Measurements from ENCODE around the gene BCOR.

DNA sequence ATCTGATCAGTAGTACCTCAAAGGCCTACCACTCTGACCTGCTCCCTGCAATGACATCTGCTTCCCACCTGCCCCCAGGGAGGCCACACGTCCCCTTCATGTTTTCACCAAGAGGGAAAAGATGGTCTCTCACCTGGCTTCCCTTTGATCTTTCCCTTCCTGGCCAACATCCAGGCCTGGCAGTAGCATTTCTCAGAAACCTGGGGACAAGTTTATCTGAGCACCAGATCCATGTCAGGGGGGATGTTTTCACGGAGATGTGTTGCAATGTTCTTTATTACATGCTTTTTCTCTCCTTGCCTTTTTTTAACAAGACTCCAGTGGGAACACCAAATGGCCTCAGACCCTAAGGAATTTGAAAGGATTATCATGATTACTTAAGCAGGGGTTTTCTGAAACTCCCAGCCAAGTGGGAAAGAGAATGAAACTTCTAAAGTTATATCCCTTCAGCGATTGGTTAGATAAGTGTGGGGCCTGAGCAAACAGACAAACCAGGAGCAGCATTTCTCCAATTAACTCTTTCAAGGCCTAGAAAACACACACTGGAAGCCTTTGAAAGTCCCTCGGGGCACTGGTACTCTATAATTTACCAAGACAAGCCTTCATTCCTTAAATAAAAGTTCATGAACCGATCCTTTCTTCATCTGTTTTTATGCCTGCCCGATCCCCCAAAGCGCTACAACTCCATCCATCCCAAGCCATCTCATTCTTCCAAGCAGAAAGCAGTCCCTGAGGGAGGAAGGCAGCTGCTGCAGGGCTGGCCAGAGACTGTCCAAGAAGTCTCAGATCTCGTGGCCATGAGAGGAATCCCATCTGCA is 94.1 kb downstream of the BCOR start:
- TF ChIP-seq, protein P1, sequence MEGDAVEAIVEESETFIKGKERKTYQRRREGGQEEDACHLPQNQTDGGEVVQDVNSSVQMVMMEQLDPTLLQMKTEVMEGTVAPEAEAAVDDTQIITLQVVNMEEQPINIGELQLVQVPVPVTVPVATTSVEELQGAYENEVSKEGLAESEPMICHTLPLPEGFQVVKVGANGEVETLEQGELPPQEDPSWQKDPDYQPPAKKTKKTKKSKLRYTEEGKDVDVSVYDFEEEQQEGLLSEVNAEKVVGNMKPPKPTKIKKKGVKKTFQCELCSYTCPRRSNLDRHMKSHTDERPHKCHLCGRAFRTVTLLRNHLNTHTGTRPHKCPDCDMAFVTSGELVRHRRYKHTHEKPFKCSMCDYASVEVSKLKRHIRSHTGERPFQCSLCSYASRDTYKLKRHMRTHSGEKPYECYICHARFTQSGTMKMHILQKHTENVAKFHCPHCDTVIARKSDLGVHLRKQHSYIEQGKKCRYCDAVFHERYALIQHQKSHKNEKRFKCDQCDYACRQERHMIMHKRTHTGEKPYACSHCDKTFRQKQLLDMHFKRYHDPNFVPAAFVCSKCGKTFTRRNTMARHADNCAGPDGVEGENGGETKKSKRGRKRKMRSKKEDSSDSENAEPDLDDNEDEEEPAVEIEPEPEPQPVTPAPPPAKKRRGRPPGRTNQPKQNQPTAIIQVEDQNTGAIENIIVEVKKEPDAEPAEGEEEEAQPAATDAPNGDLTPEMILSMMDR (conservative IDR thresholded peaks at IDR 0.05; ENCODE audit: low read depth, low read length): no peak
- TF ChIP-seq EZH2 (IDR thresholded peaks at IDR 0.05; ENCODE audit: borderline replicate concordance, low read depth, low read length, poor library complexity, severe bottlenecking): no peak
